Sigmoid colon (tissue), 7 donors: Measurements from ENCODE around the gene FRY. TPM values are rescaled to one million over a fixed set of nuclear protein-coding genes. Genes with fewer than 3 reads are reported as not detected.
A peak's percentile ranks its signal among the peaks of the same experiment; 100 is the strongest.

Source experiments
- DNase-seq: peaks from one replicate; pipeline ENCODE4 v3.0.0-alpha.2; 2019
- H3K27ac ChIP-seq, 4 donors: fragments of 200-600 bp; sonication (generic); one replicate each; pipeline ENCODE4 v1.5.1; 2016 to 2019; ENCODE audit warnings: mild to moderate bottlenecking in 1 of 4
- H3K27me3 ChIP-seq, 3 donors: fragments of 200-600 bp; sonication (generic); one replicate each; pipeline ENCODE4 v1.5.1; 2019; ENCODE audit warnings: mild to moderate bottlenecking in 1 of 3
- H3K36me3 ChIP-seq, 4 donors: fragments of 200-600 bp; sonication (generic); one replicate each; pipeline ENCODE4 v1.5.1; 2016 to 2019
- H3K4me1 ChIP-seq, 4 donors: fragments of 200-600 bp; sonication (generic); one replicate each; pipeline ENCODE4 v1.5.1; 2017 to 2019
- H3K4me3 ChIP-seq, 4 donors: fragments of 200-600 bp; sonication (generic); one replicate each; pipeline ENCODE4 v1.5.1; 2017 to 2019; ENCODE audit warnings: mild to moderate bottlenecking in 2 of 4, moderate library complexity in 1 of 4
- H3K9me3 ChIP-seq, 4 donors: fragments of 200-600 bp in 3 of 4; sonication (generic) in 3 of 4; one replicate each; pipeline versions ENCODE4 v1.5.1 to v1.6.1; 2013 to 2019
- EP300 ChIP-seq, 4 donors: sonication (generic); formaldehyde crosslinking; IDR thresholded peaks; one replicate each; pipeline ENCODE4 v1.6.1; 2017; ENCODE audit warnings: antibody characterized with exemption in 4 of 4
- POLR2A ChIP-seq, 2 donors: fragments of 450-650 bp; IDR thresholded peaks; one replicate each; pipeline ENCODE4 v1.6.1; 2016; ENCODE audit warnings: antibody characterized with exemption in 2 of 2, mild to moderate bottlenecking in 2 of 2, moderate library complexity in 2 of 2
- POLR2AphosphoS5 ChIP-seq, 4 donors: sonication (generic); formaldehyde crosslinking; IDR thresholded peaks; one replicate each; pipeline ENCODE4 v1.6.1; 2017; ENCODE audit warnings: antibody characterized with exemption in 4 of 4
- WGBS, 2 donors: extraction: QIAGEN DNeasy Blood & Tissue Kit; methylation state at CpG; one replicate each; pipeline ENCODE4 v1.1.7; 2013; 5-methylcytosine and 5-hydroxymethylcytosine counted together
- intact Hi-C: fragments of 100-400 bp; cut with DNase I; formaldehyde crosslinking; loops from one replicate; pipeline ENCODE4 v1.15.1; 2023
- polyA plus RNA-seq, 3 donors: library from polyadenylated mRNA; stranded (reverse); fragments of 200-250 nt; gene quantifications; one replicate each; pipeline ENCODE4 v1.2.3, GENCODE V29; 2013
- total RNA-seq, 4 donors: library from RNA; depleted of rRNA; stranded (reverse); fragments of >200 nt; gene quantifications; one replicate each; pipeline ENCODE4 v1.1.0, GENCODE V29; 2016
- TF ChIP-seq, protein P1 (sequence below), 4 experiments: fragments of 450-650 bp in 3 of 4; fragments of 200-600 bp in 1 of 4; IDR thresholded peaks; one replicate each; pipeline ENCODE4 v1.5.1; 2016 to 2019; ENCODE audit warnings: antibody characterized with exemption in 4 of 4, mild to moderate bottlenecking in 3 of 4, moderate library complexity in 2 of 4
- donor health status: healthy with polysubstance abuse.
- donor health status: Bipolar disorder and iron deficiency.
- donor health status: healthy.

The FRY gene
- total and polyA plus RNA-seq, 7 donors = 1.4 to 118 (median 26.7) TPM

DNA sequence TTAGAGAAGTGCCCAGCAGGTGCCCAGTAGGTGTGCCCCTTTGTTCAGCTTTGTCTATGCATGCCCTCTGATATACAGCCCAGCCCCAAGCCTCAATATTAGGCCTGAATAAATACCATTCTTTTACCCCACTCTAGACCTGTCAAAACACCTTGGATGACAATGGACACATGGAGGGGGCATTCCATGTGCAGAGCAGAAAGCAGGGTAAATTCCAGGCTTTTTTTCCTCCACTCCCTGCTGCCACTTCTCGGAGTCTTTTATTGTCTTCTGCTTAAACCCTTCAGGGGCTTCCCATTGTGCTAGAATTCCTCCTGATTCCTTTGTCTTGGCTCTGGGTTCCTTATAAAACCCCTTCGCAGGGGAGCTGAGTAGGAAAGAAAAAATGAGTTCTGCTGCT, 5.8 kb upstream of the FRY start:
- Histone ChIP-seq H3K9me3 (no peaks in the 10 kb centered on the region), H3K27ac (no peak overlapping the region), H3K4me3 (no peak overlapping the region), H3K27me3 (no peaks in the 10 kb centered on the region), H3K36me3 (no peaks in the 10 kb centered on the region), H3K4me1 (peaks cover 0 to 27% (median 7%) of the 10 kb centered on the region in 4 donors)
- no peak for DNase-seq
- 87 to 94% methylated on average over 2 of the region's 2 CpGs for WGBS, 2 donors
- intact Hi-C loops = no loop called here
- no peak for TF ChIP-seq POLR2AphosphoS5 (IDR thresholded peaks at IDR 0.05)
- TF ChIP-seq EP300 (IDR thresholded peaks at IDR 0.05) = no peak
- TF ChIP-seq, protein P1, sequence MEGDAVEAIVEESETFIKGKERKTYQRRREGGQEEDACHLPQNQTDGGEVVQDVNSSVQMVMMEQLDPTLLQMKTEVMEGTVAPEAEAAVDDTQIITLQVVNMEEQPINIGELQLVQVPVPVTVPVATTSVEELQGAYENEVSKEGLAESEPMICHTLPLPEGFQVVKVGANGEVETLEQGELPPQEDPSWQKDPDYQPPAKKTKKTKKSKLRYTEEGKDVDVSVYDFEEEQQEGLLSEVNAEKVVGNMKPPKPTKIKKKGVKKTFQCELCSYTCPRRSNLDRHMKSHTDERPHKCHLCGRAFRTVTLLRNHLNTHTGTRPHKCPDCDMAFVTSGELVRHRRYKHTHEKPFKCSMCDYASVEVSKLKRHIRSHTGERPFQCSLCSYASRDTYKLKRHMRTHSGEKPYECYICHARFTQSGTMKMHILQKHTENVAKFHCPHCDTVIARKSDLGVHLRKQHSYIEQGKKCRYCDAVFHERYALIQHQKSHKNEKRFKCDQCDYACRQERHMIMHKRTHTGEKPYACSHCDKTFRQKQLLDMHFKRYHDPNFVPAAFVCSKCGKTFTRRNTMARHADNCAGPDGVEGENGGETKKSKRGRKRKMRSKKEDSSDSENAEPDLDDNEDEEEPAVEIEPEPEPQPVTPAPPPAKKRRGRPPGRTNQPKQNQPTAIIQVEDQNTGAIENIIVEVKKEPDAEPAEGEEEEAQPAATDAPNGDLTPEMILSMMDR (IDR thresholded peaks at IDR 0.05) = no peak
- TF ChIP-seq POLR2A (IDR thresholded peaks at IDR 0.05) = no peak

DNA sequence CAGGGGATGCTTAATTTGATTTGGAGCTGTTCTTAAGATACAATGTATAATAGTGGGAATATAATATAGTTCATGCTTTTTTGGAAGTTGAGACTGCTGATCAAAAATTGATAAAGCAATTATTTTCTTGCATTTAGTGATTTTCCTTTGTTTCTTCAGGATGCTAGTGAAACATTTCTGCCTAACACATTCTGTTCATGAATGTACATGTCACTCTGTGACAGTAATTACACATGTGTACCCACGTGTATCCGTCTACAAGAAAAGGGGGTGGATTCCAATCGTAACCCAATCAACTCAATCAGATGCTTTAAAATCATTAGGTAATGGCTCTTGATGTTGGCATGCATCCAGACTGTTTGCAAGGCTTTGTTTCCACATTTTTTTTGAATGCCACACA, 5.0 kb upstream of the FRY start:
- Histone ChIP-seq H3K9me3 (no peaks in the 10 kb centered on the region), H3K4me3 (no peak overlapping the region), H3K4me1 (peaks cover 0 to 30% (median 8%) of the 10 kb centered on the region in 4 donors), H3K27ac (no peak overlapping the region), H3K27me3 (no peaks in the 10 kb centered on the region), H3K36me3 (no peaks in the 10 kb centered on the region)
- 45 to 81% methylated on average over 3 of the region's 3 CpGs for WGBS, 2 donors
- DNase-seq = no peak
- no peak for TF ChIP-seq POLR2A (IDR thresholded peaks at IDR 0.05)
- no peak for TF ChIP-seq EP300 (IDR thresholded peaks at IDR 0.05)
- TF ChIP-seq, protein P1 (IDR thresholded peaks at IDR 0.05) = no peak
- intact Hi-C loops = no loop called here

DNA sequence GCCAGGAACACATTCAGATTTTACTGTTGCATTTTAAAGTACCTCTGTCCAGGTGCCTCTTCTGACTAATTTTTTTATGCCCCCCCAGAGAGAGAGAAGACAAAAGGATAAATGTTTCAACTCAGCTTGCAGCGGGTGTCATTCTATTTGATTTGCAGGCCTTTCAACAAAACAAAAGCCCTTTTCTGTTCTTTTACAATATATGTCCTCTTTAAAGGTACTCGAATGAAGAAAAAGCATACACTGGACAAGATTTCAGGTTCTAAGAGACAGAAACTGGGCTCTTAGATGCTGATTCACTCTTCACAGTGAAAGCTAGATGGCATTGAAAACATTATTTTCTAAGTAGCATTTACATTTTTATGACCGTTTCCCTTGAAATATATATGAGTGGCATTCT, 2.9 kb upstream of the FRY start:
- no peaks in the 10 kb centered on the region for H3K27me3 ChIP-seq
- intact Hi-C loops = no loop called here

DNA sequence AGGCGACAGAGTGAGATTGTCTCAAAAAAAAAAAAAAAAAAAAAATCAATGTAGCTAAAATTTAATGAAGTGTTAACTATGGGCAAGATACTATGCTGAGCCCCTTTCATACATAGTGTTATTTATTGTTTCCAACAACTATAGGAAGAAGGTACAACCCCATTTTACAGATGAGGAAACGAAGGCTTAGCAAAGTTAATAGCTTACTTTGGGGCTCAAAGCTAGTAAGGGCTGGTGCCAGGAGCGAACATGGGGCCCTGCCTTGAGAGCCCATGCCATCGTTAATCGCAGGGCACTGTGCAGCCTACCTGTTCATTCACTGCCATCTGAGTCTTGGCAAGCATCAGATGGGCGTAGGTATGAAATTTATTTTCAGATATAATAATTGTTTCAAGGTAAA, 1.9 kb upstream of the FRY start:
- no peaks in the 10 kb centered on the region for H3K36me3 ChIP-seq
- no peak for DNase-seq
- no peak overlapping the region for H3K27ac ChIP-seq
- no peaks in the 10 kb centered on the region for H3K9me3 ChIP-seq
- TF ChIP-seq, protein P1 (IDR thresholded peaks at IDR 0.05) = no peak
- TF ChIP-seq POLR2AphosphoS5 (IDR thresholded peaks at IDR 0.05) = no peak
- no peak for TF ChIP-seq EP300 (IDR thresholded peaks at IDR 0.05)
- TF ChIP-seq POLR2A (IDR thresholded peaks at IDR 0.05) = no peak
- WGBS, 2 donors = 95 to 97% methylated on average over 6 of the region's 6 CpGs
- intact Hi-C loops = loop anchor here (5.0 kb wide), 4 partner anchors 123 to 398 kb away; partner anchors contain the start of gene N4BP2L1
- peaks cover 0 to 37% (median 28%) of the 10 kb centered on the region in 4 donors for H3K4me1 ChIP-seq
- H3K4me3 ChIP-seq = no peak overlapping the region
- no peaks in the 10 kb centered on the region for H3K27me3 ChIP-seq

More for the DNA sequence above, 2.9 kb upstream of the FRY start:
- Histone ChIP-seq H3K36me3 (no peaks in the 10 kb centered on the region), H3K4me1 (peaks cover 0 to 27% (median 20%) of the 10 kb centered on the region in 4 donors), H3K9me3 (no peaks in the 10 kb centered on the region), H3K27ac (no peak overlapping the region), H3K4me3 (no peak overlapping the region)
- WGBS, 2 donors = 84 to 92% methylated on average over 3 of the region's 3 CpGs
- TF ChIP-seq POLR2A (IDR thresholded peaks at IDR 0.05) = no peak
- no peak for DNase-seq

DNA sequence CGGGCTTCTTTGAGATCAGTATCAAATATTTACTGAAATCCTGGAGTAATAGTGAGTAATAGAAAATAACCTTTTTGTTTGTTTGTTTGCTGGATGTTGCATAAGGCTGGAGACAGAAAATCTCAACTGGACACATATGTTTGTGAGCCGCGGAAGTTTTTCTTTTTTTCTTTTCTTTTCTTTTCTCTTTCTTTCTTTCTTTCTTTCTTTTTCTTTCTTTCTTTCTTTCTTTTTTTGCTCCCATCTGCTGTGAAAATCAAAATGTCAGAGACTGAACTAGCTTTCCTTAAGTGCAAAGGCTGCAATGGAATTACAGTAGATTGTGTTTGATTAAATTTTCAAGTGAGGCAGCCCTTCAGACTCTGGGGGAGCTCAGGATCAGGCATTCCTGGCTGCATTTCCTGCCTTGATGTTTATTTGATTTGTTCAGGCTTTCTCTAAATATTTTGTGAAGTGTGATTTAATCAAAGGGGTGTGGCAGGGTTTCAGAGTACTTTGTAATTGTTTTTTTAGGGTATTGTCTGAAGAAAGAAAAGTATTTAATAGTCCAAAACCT, 319 bp downstream of the FRY start:
- Histone ChIP-seq H3K27ac (peak overlapping the region; percentile 87 to 93 (median 90)), H3K4me3 (peak overlapping the region; percentile 67 to 82 (median 77)), H3K27me3 (no peaks in the 10 kb centered on the region), H3K9me3 (no peaks in the 10 kb centered on the region), H3K36me3 (no peaks in the 10 kb centered on the region), H3K4me1 (peaks cover 0 to 57% (median 45%) of the 10 kb centered on the region in 4 donors)
- 26 to 33% methylated on average over 3 of the region's 3 CpGs for WGBS, 2 donors
- TF ChIP-seq EP300 (IDR thresholded peaks at IDR 0.05) (no peak), POLR2AphosphoS5 (IDR thresholded peaks at IDR 0.05) (no peak), POLR2A (IDR thresholded peaks at IDR 0.05) (no peak)
- TF ChIP-seq, protein P1 (IDR thresholded peaks at IDR 0.05) = no peak
- DNase-seq = no peak
- intact Hi-C loops = loop anchor here (5.0 kb wide), 4 partner anchors 120 to 395 kb away; partner anchors contain the start of gene N4BP2L1
